ENCODE measurements around the gene OR10T2. TPM values are rescaled to one million over a fixed set of nuclear protein-coding genes. Genes with fewer than 3 reads are reported as not detected.
"Not testable (repeated sequence)": the region's sequence is repeated elsewhere in the genome, so short reads cannot be mapped to it uniquely, and the experiment has no call there.

The OR10T2 gene
- total RNA-seq (not detected), polyA plus RNA-seq (not detected)

GRCh38 chr1:158398818-158399514 is at the start of gene OR10T2:
TSS of gene OR10T2 (minus strand) at chr1:158399466. CDS start at chr1:158399466, 0 bp downstream.
- H3K4me1 Mint-ChIP-seq = peaks cover 0 to 5% (median 3%) of the 10 kb centered on the region in 3 donors
- no peaks in the 10 kb centered on the region for H3K9me3 ChIP-seq (ENCODE audit: low read length)
- no peak within 1 kb of the TSS for H3K27ac Mint-ChIP-seq
- H3K4me3 Mint-ChIP-seq = no peak within 1 kb of the TSS
- H3K36me3 Mint-ChIP-seq = no peaks in the 10 kb centered on the region
- POLR2A ChIA-PET = no interaction called here
- no peaks in the 10 kb centered on the region for H3K4me1 ChIP-seq (ENCODE audit: insufficient read depth, low read length)
- CTCF ChIA-PET = no interaction called here
- H3K36me3 ChIP-seq (ENCODE audit: insufficient read depth, low read length) = no peaks in the 10 kb centered on the region
- H3K27me3 Mint-ChIP-seq = peaks cover 4 to 40% of the 10 kb centered on the region in 2 donors
- no peak for DNase-seq
- no peaks in the 10 kb centered on the region for H3K27me3 ChIP-seq (ENCODE audit: insufficient read depth, low read length, poor library complexity, severe bottlenecking)
- H3K27ac ChIP-seq (ENCODE audit: low read depth, low read length) = no peak within 1 kb of the TSS
- H3K4me3 ChIP-seq (ENCODE audit: low read length) = no peak within 1 kb of the TSS
- no peaks in the 10 kb centered on the region for H3K9me3 Mint-ChIP-seq

- no peak for DNase-seq
- H3K27me3 ChIP-seq (ENCODE audit: insufficient read depth, low read length, poor library complexity, severe bottlenecking) = peaks cover 3% of the 10 kb centered on the region
- no peaks in the 10 kb centered on the region for H3K9me3 ChIP-seq (ENCODE audit: low read length)
- H3K27me3 Mint-ChIP-seq = peaks cover 8 to 37% of the 10 kb centered on the region in 2 donors
- no peak overlapping the region for H3K4me3 Mint-ChIP-seq
- H3K27ac Mint-ChIP-seq = no peak overlapping the region
- ChIA-PET CTCF (no interaction called here), POLR2A (no interaction called here)
- H3K36me3 ChIP-seq (ENCODE audit: insufficient read depth, low read length) = no peaks in the 10 kb centered on the region
- no peak overlapping the region for H3K27ac ChIP-seq (ENCODE audit: low read depth, low read length)
- H3K36me3 Mint-ChIP-seq = no peaks in the 10 kb centered on the region
- H3K9me3 Mint-ChIP-seq = no peaks in the 10 kb centered on the region
- H3K4me1 ChIP-seq (ENCODE audit: insufficient read depth, low read length) = no peaks in the 10 kb centered on the region
- H3K4me3 ChIP-seq (ENCODE audit: low read length) = no peak overlapping the region
- H3K4me1 Mint-ChIP-seq = no peaks in the 10 kb centered on the region
Measured at GRCh38 chr1:158445376-158445775, 46.1 kb upstream of the OR10T2 start.

- ChIA-PET CTCF (no interaction called here), POLR2A (no interaction called here)
- no peaks in the 10 kb centered on the region for H3K36me3 ChIP-seq (ENCODE audit: insufficient read depth, low read length)
- peaks cover 4 to 21% (median 8%) of the 10 kb centered on the region in 5 donors for H3K9me3 Mint-ChIP-seq
- no peaks in the 10 kb centered on the region for H3K4me1 ChIP-seq (ENCODE audit: insufficient read depth, low read length)
- no peak overlapping the region for H3K4me3 ChIP-seq (ENCODE audit: low read length)
- H3K4me3 Mint-ChIP-seq = no peak overlapping the region
- DNase-seq = no peak
- H3K27ac Mint-ChIP-seq = no peak overlapping the region
- no peaks in the 10 kb centered on the region for H3K27me3 ChIP-seq (ENCODE audit: insufficient read depth, low read length, poor library complexity, severe bottlenecking)
- peaks cover 23 to 67% of the 10 kb centered on the region in 2 donors for H3K27me3 Mint-ChIP-seq
- H3K9me3 ChIP-seq (ENCODE audit: low read length) = no peaks in the 10 kb centered on the region
- no peaks in the 10 kb centered on the region for H3K36me3 Mint-ChIP-seq
- no peak overlapping the region for H3K27ac ChIP-seq (ENCODE audit: low read depth, low read length)
- no peaks in the 10 kb centered on the region for H3K4me1 Mint-ChIP-seq
Measured at GRCh38 chr1:158434741-158435140, 35.5 kb upstream of the OR10T2 start.

DNA sequence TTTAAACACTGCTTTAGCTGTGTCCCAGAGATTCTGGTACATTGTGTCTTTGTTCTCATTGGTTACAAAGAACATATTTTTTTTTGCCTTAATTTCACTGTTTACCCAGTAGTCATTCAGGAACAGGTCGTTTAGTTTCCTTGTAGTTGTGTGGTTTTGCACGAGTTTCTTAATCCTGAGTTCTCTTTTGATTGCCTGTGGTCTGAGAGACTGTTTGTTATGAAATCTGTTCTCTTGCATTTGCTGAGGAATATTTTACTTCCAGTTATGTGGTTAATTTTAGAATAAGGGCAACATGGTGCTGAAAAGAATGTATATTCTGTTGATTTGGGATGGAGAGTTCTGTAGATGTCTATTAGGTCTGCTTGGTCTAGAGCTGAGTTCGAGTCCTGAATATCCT is 30.9 kb upstream of the OR10T2 start:
- H3K36me3 ChIP-seq (ENCODE audit: insufficient read depth, low read length); H3K27ac ChIP-seq (ENCODE audit: low read depth, low read length); H3K27me3 ChIP-seq (ENCODE audit: insufficient read depth, low read length, poor library complexity, severe bottlenecking); CTCF ChIA-PET; H3K27ac Mint-ChIP-seq; H3K4me3 ChIP-seq (ENCODE audit: low read length); H3K36me3 Mint-ChIP-seq; DNase-seq; H3K4me1 Mint-ChIP-seq; POLR2A ChIA-PET; H3K4me1 ChIP-seq (ENCODE audit: insufficient read depth, low read length); H3K9me3 ChIP-seq (ENCODE audit: low read length); H3K4me3 Mint-ChIP-seq: not testable (repeated sequence)
- Mint-ChIP-seq H3K27me3 (peaks cover 33 to 72% of the 10 kb centered on the region in 2 donors), H3K9me3 (peaks cover 5 to 33% (median 24%) of the 10 kb centered on the region in 5 donors)

GRCh38 chr1:158426137-158426536 is 26.9 kb upstream of the OR10T2 start, which contains the start of gene OR10K2:
TSS of gene OR10K2 (minus strand) at chr1:158426237. CDS start at chr1:158420866, 5,371 bp downstream.
- H3K36me3 ChIP-seq (ENCODE audit: insufficient read depth, low read length) = no peaks in the 10 kb centered on the region
- peaks cover 12 to 38% of the 10 kb centered on the region in 2 donors for H3K27me3 Mint-ChIP-seq
- no peaks in the 10 kb centered on the region for H3K27me3 ChIP-seq (ENCODE audit: insufficient read depth, low read length, poor library complexity, severe bottlenecking)
- no peak within 1 kb of the TSS for H3K4me3 ChIP-seq (ENCODE audit: low read length)
- H3K4me1 ChIP-seq (ENCODE audit: insufficient read depth, low read length) = no peaks in the 10 kb centered on the region
- H3K4me1 Mint-ChIP-seq = no peaks in the 10 kb centered on the region
- H3K9me3 ChIP-seq (ENCODE audit: low read length) = no peaks in the 10 kb centered on the region
- ChIA-PET POLR2A (no interaction called here), CTCF (no interaction called here)
- H3K4me3 Mint-ChIP-seq = no peak within 1 kb of the TSS
- no peaks in the 10 kb centered on the region for H3K36me3 Mint-ChIP-seq
- H3K27ac ChIP-seq (ENCODE audit: low read depth, low read length) = no peak within 1 kb of the TSS
- DNase-seq = no peak
- no peak within 1 kb of the TSS for H3K27ac Mint-ChIP-seq
- peaks cover 0 to 24% (median 17%) of the 10 kb centered on the region in 5 donors for H3K9me3 Mint-ChIP-seq

DNA sequence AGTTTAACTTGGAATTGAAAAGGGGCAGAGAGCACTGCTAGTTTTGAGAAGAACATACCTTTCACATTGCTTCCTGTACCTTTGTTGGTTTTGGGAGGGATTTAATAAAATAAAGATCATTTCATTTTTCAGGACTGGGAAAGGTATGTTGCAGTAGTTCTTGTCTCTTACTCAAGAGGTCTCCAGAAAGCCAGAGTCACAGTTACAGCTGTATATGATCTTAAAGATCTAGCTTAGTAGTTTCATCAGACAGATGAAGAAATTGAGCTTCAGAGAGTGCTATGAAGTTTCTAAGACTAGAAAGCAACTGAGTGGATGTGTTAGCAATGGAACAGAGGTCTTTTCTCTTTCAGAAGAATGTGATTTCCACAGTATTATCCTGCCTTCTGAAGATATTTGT is 25.8 kb upstream of the OR10T2 start:
- H3K27me3 ChIP-seq (ENCODE audit: insufficient read depth, low read length, poor library complexity, severe bottlenecking) = no peaks in the 10 kb centered on the region
- no peak overlapping the region for H3K4me3 ChIP-seq (ENCODE audit: low read length)
- H3K27ac ChIP-seq (ENCODE audit: low read depth, low read length) = no peak overlapping the region
- H3K36me3 ChIP-seq (ENCODE audit: insufficient read depth, low read length) = no peaks in the 10 kb centered on the region
- peaks cover 10 to 30% of the 10 kb centered on the region in 2 donors for H3K27me3 Mint-ChIP-seq
- ChIA-PET POLR2A (no interaction called here), CTCF (no interaction called here)
- no peaks in the 10 kb centered on the region for H3K36me3 Mint-ChIP-seq
- H3K27ac Mint-ChIP-seq = peak overlapping the region in 1 of 8 donors; percentile 27
- no peak for DNase-seq
- H3K4me3 Mint-ChIP-seq = no peak overlapping the region
- peaks cover 0 to 22% (median 15%) of the 10 kb centered on the region in 5 donors for H3K9me3 Mint-ChIP-seq
- no peaks in the 10 kb centered on the region for H3K4me1 ChIP-seq (ENCODE audit: insufficient read depth, low read length)
- H3K4me1 Mint-ChIP-seq = no peaks in the 10 kb centered on the region
- no peaks in the 10 kb centered on the region for H3K9me3 ChIP-seq (ENCODE audit: low read length)

DNA sequence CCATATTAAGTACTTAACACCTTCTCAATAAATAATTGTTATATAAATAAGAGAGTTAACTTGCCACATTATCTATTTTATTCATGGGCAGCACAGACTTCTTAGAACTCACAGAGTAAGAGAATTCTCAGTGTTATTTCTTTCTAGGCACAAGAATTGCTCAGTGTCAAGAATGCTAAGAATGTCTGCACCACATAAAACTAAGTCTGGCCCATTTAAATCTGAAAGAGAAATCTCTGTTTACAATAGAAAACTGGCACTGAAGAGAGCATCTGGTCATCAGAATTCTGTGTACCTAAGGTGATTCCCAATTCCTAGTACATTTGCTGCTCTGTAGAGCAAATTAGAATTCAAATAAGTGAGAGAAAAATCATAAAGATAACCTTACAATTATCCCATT is 22.9 kb upstream of the OR10T2 start:
- Mint-ChIP-seq H3K27me3 (peaks cover 2 to 8% of the 10 kb centered on the region in 2 donors), H3K4me3 (no peak overlapping the region), H3K4me1 (no peaks in the 10 kb centered on the region), H3K27ac (no peak overlapping the region), H3K36me3 (no peaks in the 10 kb centered on the region), H3K9me3 (peaks cover 0 to 2% (median 0%) of the 10 kb centered on the region in 5 donors)
- POLR2A ChIA-PET = no interaction called here
- Histone ChIP-seq H3K27me3 (ENCODE audit: insufficient read depth, low read length, poor library complexity, severe bottlenecking) (no peaks in the 10 kb centered on the region), H3K27ac (ENCODE audit: low read depth, low read length) (no peak overlapping the region), H3K9me3 (ENCODE audit: low read length) (no peaks in the 10 kb centered on the region), H3K36me3 (ENCODE audit: insufficient read depth, low read length) (no peaks in the 10 kb centered on the region), H3K4me1 (ENCODE audit: insufficient read depth, low read length) (no peaks in the 10 kb centered on the region), H3K4me3 (ENCODE audit: low read length) (no peak overlapping the region)
- CTCF ChIA-PET = no interaction called here
- no peak for DNase-seq

GRCh38 chr1:158417586-158417985 is 18.3 kb upstream of the OR10T2 start:
- Mint-ChIP-seq H3K4me3 (no peak overlapping the region), H3K36me3 (no peaks in the 10 kb centered on the region), H3K27me3 (peaks cover 2 to 12% of the 10 kb centered on the region in 2 donors), H3K4me1 (no peaks in the 10 kb centered on the region), H3K27ac (no peak overlapping the region), H3K9me3 (peaks cover 0 to 2% (median 0%) of the 10 kb centered on the region in 5 donors)
- POLR2A ChIA-PET = no interaction called here
- Histone ChIP-seq H3K36me3 (ENCODE audit: insufficient read depth, low read length) (no peaks in the 10 kb centered on the region), H3K27ac (ENCODE audit: low read depth, low read length) (no peak overlapping the region), H3K9me3 (ENCODE audit: low read length) (no peaks in the 10 kb centered on the region), H3K4me3 (ENCODE audit: low read length) (no peak overlapping the region), H3K27me3 (ENCODE audit: insufficient read depth, low read length, poor library complexity, severe bottlenecking) (no peaks in the 10 kb centered on the region), H3K4me1 (ENCODE audit: insufficient read depth, low read length) (no peaks in the 10 kb centered on the region)
- DNase-seq = no peak
- CTCF ChIA-PET = no interaction called here
